Measurements from ENCODE around the gene CLCN3. TPM values are rescaled to one million over a fixed set of nuclear protein-coding genes. Genes with fewer than 3 reads are reported as not detected.

The CLCN3 gene
- total RNA-seq, 2 experiments from 2014 or later: 18.5 to 20.8 TPM

GRCh38 chr4:169626331-169627282, 6.2 kb downstream of the CLCN3 start:
- Mint-ChIP-seq H3K36me3 (peaks cover 26% of the 10 kb centered on the region), H3K4me1 (peaks cover 42% of the 10 kb centered on the region), H3K27ac (peak overlapping the region; percentile 27), H3K9me3 (peaks cover 3% of the 10 kb centered on the region), H3K4me3 (no peak overlapping the region), H3K27me3 (no peaks in the 10 kb centered on the region)
- DNase-seq: no peak

GRCh38 chr4:169627307-169627706, 6.9 kb downstream of the CLCN3 start:
- H3K9me3 Mint-ChIP-seq: peaks cover 3% of the 10 kb centered on the region
- H3K27me3 Mint-ChIP-seq: no peaks in the 10 kb centered on the region
- no peak for DNase-seq
- H3K4me1 Mint-ChIP-seq: peaks cover 39% of the 10 kb centered on the region
- peak overlapping the region; percentile 25 for H3K27ac Mint-ChIP-seq
- no peak overlapping the region for H3K4me3 Mint-ChIP-seq
- H3K36me3 Mint-ChIP-seq: peaks cover 27% of the 10 kb centered on the region

GRCh38 chr4:169628579-169628978, 8.2 kb downstream of the CLCN3 start:
- H3K27ac Mint-ChIP-seq: no peak overlapping the region
- no peak overlapping the region for H3K4me3 Mint-ChIP-seq
- H3K36me3 Mint-ChIP-seq: peaks cover 26% of the 10 kb centered on the region
- no peak for DNase-seq
- H3K4me1 Mint-ChIP-seq: peaks cover 31% of the 10 kb centered on the region
- H3K9me3 Mint-ChIP-seq: peaks cover 2% of the 10 kb centered on the region
- H3K27me3 Mint-ChIP-seq: no peaks in the 10 kb centered on the region

GRCh38 chr4:169630069-169630468, 9.7 kb downstream of the CLCN3 start:
- no peak overlapping the region for H3K27ac Mint-ChIP-seq
- peaks cover 29% of the 10 kb centered on the region for H3K4me1 Mint-ChIP-seq
- H3K4me3 Mint-ChIP-seq: no peak overlapping the region
- H3K27me3 Mint-ChIP-seq: no peaks in the 10 kb centered on the region
- H3K36me3 Mint-ChIP-seq: peaks cover 24% of the 10 kb centered on the region
- no peak for DNase-seq
- no peaks in the 10 kb centered on the region for H3K9me3 Mint-ChIP-seq

- Mint-ChIP-seq H3K4me3 (no peak overlapping the region), H3K27me3 (no peaks in the 10 kb centered on the region), H3K36me3 (peaks cover 21% of the 10 kb centered on the region), H3K4me1 (peaks cover 25% of the 10 kb centered on the region), H3K27ac (no peak overlapping the region), H3K9me3 (no peaks in the 10 kb centered on the region)
- no peak for DNase-seq
Measured at GRCh38 chr4:169632896-169633295, 12.5 kb downstream of the CLCN3 start.

GRCh38 chr4:169634975-169635374, 14.6 kb downstream of the CLCN3 start:
- peaks cover 17% of the 10 kb centered on the region for H3K4me1 Mint-ChIP-seq
- no peaks in the 10 kb centered on the region for H3K9me3 Mint-ChIP-seq
- H3K27ac Mint-ChIP-seq: no peak overlapping the region
- H3K4me3 Mint-ChIP-seq: no peak overlapping the region
- H3K27me3 Mint-ChIP-seq: no peaks in the 10 kb centered on the region
- no peak for DNase-seq
- peaks cover 24% of the 10 kb centered on the region for H3K36me3 Mint-ChIP-seq

- Mint-ChIP-seq H3K4me3 (no peak overlapping the region), H3K36me3 (peaks cover 17% of the 10 kb centered on the region), H3K4me1 (peaks cover 12% of the 10 kb centered on the region), H3K9me3 (no peaks in the 10 kb centered on the region), H3K27ac (no peak overlapping the region), H3K27me3 (no peaks in the 10 kb centered on the region)
- no peak for DNase-seq
Measured at GRCh38 chr4:169640261-169640870, 20.0 kb downstream of the CLCN3 start.

GRCh38 chr4:169644802-169645201, 24.4 kb downstream of the CLCN3 start:
- H3K27ac Mint-ChIP-seq: no peak overlapping the region
- no peak overlapping the region for H3K4me3 Mint-ChIP-seq
- DNase-seq: no peak

GRCh38 chr4:169645627-169646026, 25.2 kb downstream of the CLCN3 start:
- no peaks in the 10 kb centered on the region for H3K9me3 Mint-ChIP-seq
- H3K4me3 Mint-ChIP-seq: no peak overlapping the region
- peaks cover 6% of the 10 kb centered on the region for H3K36me3 Mint-ChIP-seq
- no peak overlapping the region for H3K27ac Mint-ChIP-seq
- H3K4me1 Mint-ChIP-seq: peaks cover 9% of the 10 kb centered on the region
- no peak for DNase-seq
- H3K27me3 Mint-ChIP-seq: no peaks in the 10 kb centered on the region

More at GRCh38 chr4:169644802-169645201, 24.4 kb downstream of the CLCN3 start:
- Mint-ChIP-seq H3K9me3 (no peaks in the 10 kb centered on the region), H3K4me1 (peaks cover 2% of the 10 kb centered on the region), H3K27me3 (no peaks in the 10 kb centered on the region), H3K36me3 (peaks cover 6% of the 10 kb centered on the region)

- no peaks in the 10 kb centered on the region for H3K27me3 Mint-ChIP-seq
- H3K9me3 Mint-ChIP-seq: no peaks in the 10 kb centered on the region
- no peak for DNase-seq
- no peak overlapping the region for H3K27ac Mint-ChIP-seq
- H3K36me3 Mint-ChIP-seq: peaks cover 4% of the 10 kb centered on the region
- peaks cover 20% of the 10 kb centered on the region for H3K4me1 Mint-ChIP-seq
- H3K4me3 Mint-ChIP-seq: no peak overlapping the region
Measured at GRCh38 chr4:169649545-169650226, 29.3 kb downstream of the CLCN3 start.

- Mint-ChIP-seq H3K4me1 (peaks cover 20% of the 10 kb centered on the region), H3K27ac (peak overlapping the region; percentile 11), H3K36me3 (peaks cover 6% of the 10 kb centered on the region), H3K27me3 (no peaks in the 10 kb centered on the region), H3K9me3 (no peaks in the 10 kb centered on the region), H3K4me3 (no peak overlapping the region)
- no peak for DNase-seq
Measured at GRCh38 chr4:169650227-169650936, 30.0 kb downstream of the CLCN3 start.

- no peaks in the 10 kb centered on the region for H3K27me3 Mint-ChIP-seq
- H3K27ac Mint-ChIP-seq: no peak overlapping the region
- H3K4me1 Mint-ChIP-seq: peaks cover 25% of the 10 kb centered on the region
- H3K4me3 Mint-ChIP-seq: no peak overlapping the region
- H3K36me3 Mint-ChIP-seq: peaks cover 12% of the 10 kb centered on the region
- H3K9me3 Mint-ChIP-seq: no peaks in the 10 kb centered on the region
- no peak for DNase-seq
Measured at GRCh38 chr4:169652535-169652934, 32.2 kb downstream of the CLCN3 start.

- no peak for DNase-seq
- Mint-ChIP-seq H3K36me3 (peaks cover 12% of the 10 kb centered on the region), H3K4me1 (peaks cover 28% of the 10 kb centered on the region), H3K27ac (no peak overlapping the region), H3K27me3 (no peaks in the 10 kb centered on the region), H3K4me3 (no peak overlapping the region), H3K9me3 (no peaks in the 10 kb centered on the region)
Measured at GRCh38 chr4:169655401-169655800, 35.0 kb downstream of the CLCN3 start.

- Mint-ChIP-seq H3K27ac (no peak overlapping the region), H3K36me3 (peaks cover 12% of the 10 kb centered on the region), H3K4me1 (peaks cover 26% of the 10 kb centered on the region), H3K9me3 (no peaks in the 10 kb centered on the region), H3K27me3 (no peaks in the 10 kb centered on the region), H3K4me3 (no peak overlapping the region)
- DNase-seq: no peak
Measured at GRCh38 chr4:169657470-169658107, 37.2 kb downstream of the CLCN3 start.
